ENCODE measurements around the gene NAA35. TPM values are rescaled to one million over a fixed set of nuclear protein-coding genes. Genes with fewer than 3 reads are reported as not detected.

Gene NAA35
- total and polyA plus RNA-seq, 2 experiments from 2014 or later: 19.7 to 22.0 TPM

- no peak for TF ChIP-seq EZH2phosphoT487 (IDR thresholded peaks at IDR 0.05; ENCODE audit: insufficient read depth, low read depth)
- no peak overlapping the region for H2AFZ ChIP-seq
- no peaks in the 10 kb centered on the region for H3K27me3 ChIP-seq (replicated peaks; ENCODE audit: insufficient read depth)
- no peak for DNase-seq
- no peak overlapping the region for H3K27ac ChIP-seq
- H3K79me2 ChIP-seq (ENCODE audit: insufficient read depth): no peaks in the 10 kb centered on the region
- H3K36me3 ChIP-seq (ENCODE audit: low read depth): no peaks in the 10 kb centered on the region
- no peaks in the 10 kb centered on the region for H3F3A ChIP-seq (ENCODE audit: insufficient read depth)
- no peak overlapping the region for H3K4me2 ChIP-seq (ENCODE audit: unreplicated experiment)
- no peaks in the 10 kb centered on the region for H3K9me2 ChIP-seq (ENCODE audit: insufficient read depth)
- in situ Hi-C loops (cut with MboI): no loop called here
- H3K4me1 ChIP-seq (ENCODE audit: insufficient read depth): no peaks in the 10 kb centered on the region
- 5 to 6% methylated on average over 1 of the region's 1 CpG for WGBS, 2 experiments (ENCODE audit: low coverage in 1 of 2, low lambda C conversion rate in 2 of 2, missing lambda C conversion rate in 2 of 2)
- no peak overlapping the region for H3K4me3 ChIP-seq
- no peaks in the 10 kb centered on the region for H4K20me1 ChIP-seq (ENCODE audit: insufficient read depth)
- H3K9ac ChIP-seq: no peak overlapping the region
- no peaks in the 10 kb centered on the region for H3K9me3 ChIP-seq (ENCODE audit: low read depth)
These were observed 35.0 kb upstream of the NAA35 start for GRCh38 chr9:85905957-85906356.

- no peaks in the 10 kb centered on the region for H3K27me3 ChIP-seq (replicated peaks; ENCODE audit: insufficient read depth)
- H3K9me3 ChIP-seq (ENCODE audit: low read depth): no peaks in the 10 kb centered on the region
- DNase-seq: no peak
- no peaks in the 10 kb centered on the region for H4K20me1 ChIP-seq (ENCODE audit: insufficient read depth)
- H3K4me1 ChIP-seq (ENCODE audit: insufficient read depth): no peaks in the 10 kb centered on the region
- WGBS, 2 experiments (ENCODE audit: low coverage in 1 of 2, low lambda C conversion rate in 2 of 2, missing lambda C conversion rate in 2 of 2): 28 to 33% methylated on average over 1 of the region's 1 CpG
- H3K4me2 ChIP-seq (ENCODE audit: unreplicated experiment): no peak overlapping the region
- in situ Hi-C loops (cut with MboI): no loop called here
- H2AFZ ChIP-seq: no peak overlapping the region
- H3K9ac ChIP-seq: no peak overlapping the region
- no peak overlapping the region for H3K27ac ChIP-seq
- no peak overlapping the region for H3K4me3 ChIP-seq
- H3K9me2 ChIP-seq (ENCODE audit: insufficient read depth): no peaks in the 10 kb centered on the region
- H3K79me2 ChIP-seq (ENCODE audit: insufficient read depth): no peaks in the 10 kb centered on the region
- no peaks in the 10 kb centered on the region for H3F3A ChIP-seq (ENCODE audit: insufficient read depth)
- no peaks in the 10 kb centered on the region for H3K36me3 ChIP-seq (ENCODE audit: low read depth)
- TF ChIP-seq EZH2phosphoT487 (IDR thresholded peaks at IDR 0.05; ENCODE audit: insufficient read depth, low read depth) (no peak), EZH2 (IDR thresholded peaks at IDR 0.05; ENCODE audit: insufficient read depth, poor library complexity, severe bottlenecking) (no peak)
These were observed 31.6 kb upstream of the NAA35 start for GRCh38 chr9:85909390-85909789.

GRCh38 chr9:85914108-85914507, 26.8 kb upstream of the NAA35 start:
- no peak for DNase-seq
- Histone ChIP-seq H3K9me2 (ENCODE audit: insufficient read depth) (no peaks in the 10 kb centered on the region), H3K79me2 (ENCODE audit: insufficient read depth) (no peaks in the 10 kb centered on the region), H3F3A (ENCODE audit: insufficient read depth) (no peaks in the 10 kb centered on the region), H3K9ac (no peak overlapping the region), H3K9me3 (ENCODE audit: low read depth) (no peaks in the 10 kb centered on the region), H3K27ac (no peak overlapping the region), H3K4me3 (no peak overlapping the region), H3K4me1 (ENCODE audit: insufficient read depth) (no peaks in the 10 kb centered on the region), H3K4me2 (ENCODE audit: unreplicated experiment) (no peak overlapping the region), H3K36me3 (ENCODE audit: low read depth) (no peaks in the 10 kb centered on the region), H3K27me3 (replicated peaks; ENCODE audit: insufficient read depth) (no peaks in the 10 kb centered on the region), H2AFZ (no peak overlapping the region), H4K20me1 (ENCODE audit: insufficient read depth) (no peaks in the 10 kb centered on the region)
- TF ChIP-seq EZH2 (IDR thresholded peaks at IDR 0.05; ENCODE audit: insufficient read depth, poor library complexity, severe bottlenecking) (no peak), EZH2phosphoT487 (IDR thresholded peaks at IDR 0.05; ENCODE audit: insufficient read depth, low read depth) (no peak)
- in situ Hi-C loops (cut with MboI): no loop called here

- in situ Hi-C loops (cut with MboI): no loop called here
- Histone ChIP-seq H3K4me1 (ENCODE audit: insufficient read depth) (no peaks in the 10 kb centered on the region), H3K27ac (no peak overlapping the region), H3K9ac (no peak overlapping the region), H3K9me3 (ENCODE audit: low read depth) (no peaks in the 10 kb centered on the region), H2AFZ (no peak overlapping the region), H3K36me3 (ENCODE audit: low read depth) (no peaks in the 10 kb centered on the region), H3K4me2 (ENCODE audit: unreplicated experiment) (no peak overlapping the region), H3F3A (ENCODE audit: insufficient read depth) (no peaks in the 10 kb centered on the region), H4K20me1 (ENCODE audit: insufficient read depth) (no peaks in the 10 kb centered on the region), H3K4me3 (no peak overlapping the region), H3K9me2 (ENCODE audit: insufficient read depth) (no peaks in the 10 kb centered on the region), H3K27me3 (replicated peaks; ENCODE audit: insufficient read depth) (no peaks in the 10 kb centered on the region), H3K79me2 (ENCODE audit: insufficient read depth) (no peaks in the 10 kb centered on the region)
- no peak for TF ChIP-seq EZH2 (IDR thresholded peaks at IDR 0.05; ENCODE audit: insufficient read depth, poor library complexity, severe bottlenecking)
- TF ChIP-seq EZH2phosphoT487 (IDR thresholded peaks at IDR 0.05; ENCODE audit: insufficient read depth, low read depth): no peak
- 54 to 58% methylated on average over 7 of the region's 7 CpGs for WGBS, 2 experiments (ENCODE audit: low coverage in 1 of 2, low lambda C conversion rate in 2 of 2, missing lambda C conversion rate in 2 of 2)
- DNase-seq: no peak
These were observed 23.2 kb upstream of the NAA35 start for GRCh38 chr9:85917756-85918155.

GRCh38 chr9:85925493-85925892, 15.5 kb upstream of the NAA35 start:
- H3K79me2 ChIP-seq (ENCODE audit: insufficient read depth): no peaks in the 10 kb centered on the region
- no peaks in the 10 kb centered on the region for H3F3A ChIP-seq (ENCODE audit: insufficient read depth)
- no peak overlapping the region for H2AFZ ChIP-seq
- no peaks in the 10 kb centered on the region for H3K9me3 ChIP-seq (ENCODE audit: low read depth)
- no peaks in the 10 kb centered on the region for H3K4me1 ChIP-seq (ENCODE audit: insufficient read depth)
- no peaks in the 10 kb centered on the region for H3K36me3 ChIP-seq (ENCODE audit: low read depth)
- no peak for TF ChIP-seq EZH2 (IDR thresholded peaks at IDR 0.05; ENCODE audit: insufficient read depth, poor library complexity, severe bottlenecking)
- no peak for TF ChIP-seq EZH2phosphoT487 (IDR thresholded peaks at IDR 0.05; ENCODE audit: insufficient read depth, low read depth)
- no peaks in the 10 kb centered on the region for H3K9me2 ChIP-seq (ENCODE audit: insufficient read depth)
- no peak overlapping the region for H3K27ac ChIP-seq
- WGBS, 2 experiments (ENCODE audit: low coverage in 1 of 2, low lambda C conversion rate in 2 of 2, missing lambda C conversion rate in 2 of 2): 57 to 73% methylated on average over 5 of the region's 5 CpGs
- H3K27me3 ChIP-seq (replicated peaks; ENCODE audit: insufficient read depth): no peaks in the 10 kb centered on the region
- H3K4me2 ChIP-seq (ENCODE audit: unreplicated experiment): no peak overlapping the region
- H3K4me3 ChIP-seq: no peak overlapping the region
- no peak overlapping the region for H3K9ac ChIP-seq
- in situ Hi-C loops (cut with MboI): no loop called here
- DNase-seq: no peak
- no peaks in the 10 kb centered on the region for H4K20me1 ChIP-seq (ENCODE audit: insufficient read depth)

Measured in GM23248 (cell line).